SKM-1 (cell line): ENCODE results near the gene GTPBP2.

Experiments used
- DNase-seq: peaks from one replicate; lab custom pipeline; 2025; ENCODE audit not compliant: unreplicated experiment; lab: John Stamatoyannopoulos, UW

GTPBP2 gene, protein sequence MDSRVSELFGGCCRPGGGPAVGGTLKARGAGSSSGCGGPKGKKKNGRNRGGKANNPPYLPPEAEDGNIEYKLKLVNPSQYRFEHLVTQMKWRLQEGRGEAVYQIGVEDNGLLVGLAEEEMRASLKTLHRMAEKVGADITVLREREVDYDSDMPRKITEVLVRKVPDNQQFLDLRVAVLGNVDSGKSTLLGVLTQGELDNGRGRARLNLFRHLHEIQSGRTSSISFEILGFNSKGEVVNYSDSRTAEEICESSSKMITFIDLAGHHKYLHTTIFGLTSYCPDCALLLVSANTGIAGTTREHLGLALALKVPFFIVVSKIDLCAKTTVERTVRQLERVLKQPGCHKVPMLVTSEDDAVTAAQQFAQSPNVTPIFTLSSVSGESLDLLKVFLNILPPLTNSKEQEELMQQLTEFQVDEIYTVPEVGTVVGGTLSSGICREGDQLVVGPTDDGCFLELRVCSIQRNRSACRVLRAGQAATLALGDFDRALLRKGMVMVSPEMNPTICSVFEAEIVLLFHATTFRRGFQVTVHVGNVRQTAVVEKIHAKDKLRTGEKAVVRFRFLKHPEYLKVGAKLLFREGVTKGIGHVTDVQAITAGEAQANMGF

DNA sequence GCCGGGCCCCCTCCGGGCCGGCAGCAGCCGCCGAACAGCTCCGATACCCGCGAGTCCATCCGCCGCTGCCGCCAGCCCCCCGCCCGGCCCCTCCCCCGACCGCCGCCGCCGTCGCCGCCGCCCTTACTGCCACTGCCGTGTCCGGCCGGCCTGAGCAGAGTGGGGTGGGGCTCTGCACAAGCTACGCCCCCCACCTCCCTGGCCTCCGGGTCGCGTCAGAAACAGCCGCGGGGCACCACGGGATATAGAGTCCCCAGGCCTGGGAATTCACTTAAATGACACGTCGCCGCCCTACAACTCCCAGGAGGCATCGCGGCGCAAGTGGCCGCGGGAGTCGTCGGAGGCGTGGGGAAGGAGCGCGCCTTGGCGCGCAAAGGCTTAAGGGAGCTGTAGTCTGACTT lies at the start of gene GTPBP2:
Gene GTPBP2 (minus strand): TSS at position 161 of the 401 bp plus-strand sequence. CDS start 102 bp downstream, at position 59.
- DNase-seq: peak; percentile 98

DNA sequence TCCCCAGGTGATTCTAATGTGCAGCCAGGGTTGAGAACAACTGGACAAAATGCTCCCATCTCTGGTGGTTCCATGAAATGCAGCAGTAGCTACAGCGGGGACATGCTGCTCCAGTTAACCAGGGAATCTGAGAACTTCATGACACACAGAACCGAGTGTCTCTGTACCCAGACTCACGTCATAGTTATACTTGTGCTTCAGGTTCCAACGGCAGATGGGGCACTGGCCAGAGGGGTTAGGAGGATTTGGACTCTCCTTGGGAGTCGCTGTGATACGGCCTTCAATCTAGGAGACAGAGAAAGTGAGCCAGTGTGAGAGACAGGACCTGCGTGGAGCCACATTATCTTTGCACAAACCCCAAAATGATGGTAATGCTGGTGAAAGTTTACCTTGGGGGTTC lies 49.3 kb upstream of the GTPBP2 start:
- DNase-seq: no peak

- DNase-seq: no peak
Measured at GRCh38 chr6:43677759-43678158, 48.7 kb upstream of the GTPBP2 start.

DNA sequence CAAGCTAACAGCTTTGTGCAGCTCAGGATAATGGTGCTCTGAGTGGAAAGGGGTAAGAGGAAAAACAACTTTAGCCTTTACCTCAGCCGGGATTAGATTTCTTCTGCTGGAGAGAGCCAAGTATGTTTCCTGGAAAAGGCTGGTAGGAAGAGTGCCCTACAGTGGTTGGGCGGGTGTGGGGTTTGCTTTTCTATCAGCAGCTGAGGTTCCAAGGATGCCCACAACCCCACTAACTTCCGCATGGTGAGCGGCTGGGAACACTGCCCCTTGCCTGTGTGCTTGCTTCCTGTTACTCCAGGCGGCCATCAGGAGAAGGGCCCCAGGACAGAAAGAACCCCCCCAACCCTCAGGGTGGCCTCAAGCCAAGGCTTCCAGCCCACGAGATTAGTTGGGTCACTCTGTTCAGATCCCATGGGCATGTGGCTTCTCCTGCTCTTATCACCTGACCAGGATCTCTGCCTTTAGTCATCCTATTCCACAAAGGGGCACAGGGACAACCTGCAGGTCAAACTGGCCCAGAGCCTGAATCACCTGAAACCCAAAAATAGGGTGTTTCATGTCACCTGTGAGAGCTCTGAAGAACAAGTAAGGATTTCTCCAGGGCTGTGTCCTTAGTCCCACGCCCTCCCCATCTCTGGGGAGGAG lies 48.0 kb upstream of the GTPBP2 start:
- no peak for DNase-seq

DNA sequence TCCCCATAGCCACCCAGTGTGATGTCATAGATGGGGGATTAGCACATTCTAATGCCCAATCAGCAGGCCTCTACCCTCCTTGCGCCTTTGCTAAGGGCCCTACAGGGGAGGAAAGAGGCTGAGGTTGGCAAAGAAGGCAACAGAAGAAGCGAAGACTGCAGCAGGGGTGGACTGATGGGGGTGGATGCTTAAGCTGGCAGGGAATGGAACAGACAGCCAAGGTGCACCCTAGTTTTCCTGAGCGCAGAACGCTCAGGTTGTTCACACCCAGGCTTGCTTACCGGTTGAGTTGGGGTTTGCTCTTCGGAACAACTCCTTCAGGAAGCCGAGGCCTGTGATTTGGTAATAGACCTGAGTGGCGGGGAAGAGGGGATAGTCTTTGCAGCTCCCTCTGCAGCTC lies 45.9 kb upstream of the GTPBP2 start:
- DNase-seq: no peak

DNA sequence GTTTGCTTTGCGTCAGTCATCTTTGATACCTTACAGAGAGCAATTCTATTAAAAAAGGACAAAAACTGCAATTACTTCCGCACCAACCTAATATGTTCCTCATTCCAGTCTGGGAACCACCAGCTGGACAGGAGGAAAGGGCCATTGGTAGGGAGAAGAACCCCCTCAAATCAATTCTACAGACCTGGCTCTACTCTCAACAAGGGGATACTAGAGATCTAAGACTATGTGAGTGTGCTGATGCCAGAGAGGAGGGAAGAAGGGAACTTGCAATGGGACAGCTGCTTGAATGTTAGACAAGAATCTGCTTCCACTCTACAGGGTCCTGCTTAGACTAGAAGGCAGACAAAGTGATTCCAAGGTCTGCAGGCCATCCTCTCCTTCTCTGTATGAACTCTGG lies 45.2 kb upstream of the GTPBP2 start:
- no peak for DNase-seq

DNA sequence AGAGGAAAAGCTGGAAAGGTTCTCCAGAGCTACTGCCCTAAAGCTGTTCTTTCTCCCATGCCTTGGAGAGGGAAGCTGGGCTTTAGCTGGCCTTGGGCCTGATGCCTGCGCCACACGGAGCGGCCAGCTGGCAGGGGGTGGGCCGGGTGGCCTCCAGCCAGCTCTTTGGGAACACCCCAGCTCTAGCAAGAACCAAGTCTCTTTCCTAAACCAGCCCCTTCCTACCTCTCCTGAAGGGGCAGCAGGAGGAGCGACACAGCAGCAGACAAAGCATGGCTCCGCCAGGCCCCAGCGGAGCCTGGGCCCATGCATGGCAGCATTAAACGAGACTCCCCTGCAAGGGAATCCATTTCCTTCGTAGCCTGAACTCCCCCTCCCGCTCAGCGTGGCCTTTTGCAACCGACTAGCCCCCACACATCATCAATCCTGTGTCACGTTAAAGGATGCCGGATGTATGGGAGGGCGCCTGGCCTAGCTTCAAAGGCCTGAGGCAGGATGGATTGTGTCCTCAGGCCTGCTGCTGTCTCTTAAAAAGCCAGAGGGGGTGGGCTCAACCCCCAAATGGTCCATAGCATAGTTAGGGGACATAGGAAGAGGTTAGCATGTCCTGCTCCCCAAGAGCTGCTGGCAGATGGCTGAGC lies 44.5 kb upstream of the GTPBP2 start:
- DNase-seq: no peak

- DNase-seq: no peak
Measured at GRCh38 chr6:43671801-43672690, 43.0 kb upstream of the GTPBP2 start.

- no peak for DNase-seq
Measured at GRCh38 chr6:43671011-43671800, 42.1 kb upstream of the GTPBP2 start.

GRCh38 chr6:43670623-43670986 lies 41.5 kb upstream of the GTPBP2 start:
- no peak for DNase-seq

GRCh38 chr6:43669922-43670622 lies 41.0 kb upstream of the GTPBP2 start:
- no peak for DNase-seq

- no peak for DNase-seq
Measured at GRCh38 chr6:43669050-43669921, 40.2 kb upstream of the GTPBP2 start.

DNA sequence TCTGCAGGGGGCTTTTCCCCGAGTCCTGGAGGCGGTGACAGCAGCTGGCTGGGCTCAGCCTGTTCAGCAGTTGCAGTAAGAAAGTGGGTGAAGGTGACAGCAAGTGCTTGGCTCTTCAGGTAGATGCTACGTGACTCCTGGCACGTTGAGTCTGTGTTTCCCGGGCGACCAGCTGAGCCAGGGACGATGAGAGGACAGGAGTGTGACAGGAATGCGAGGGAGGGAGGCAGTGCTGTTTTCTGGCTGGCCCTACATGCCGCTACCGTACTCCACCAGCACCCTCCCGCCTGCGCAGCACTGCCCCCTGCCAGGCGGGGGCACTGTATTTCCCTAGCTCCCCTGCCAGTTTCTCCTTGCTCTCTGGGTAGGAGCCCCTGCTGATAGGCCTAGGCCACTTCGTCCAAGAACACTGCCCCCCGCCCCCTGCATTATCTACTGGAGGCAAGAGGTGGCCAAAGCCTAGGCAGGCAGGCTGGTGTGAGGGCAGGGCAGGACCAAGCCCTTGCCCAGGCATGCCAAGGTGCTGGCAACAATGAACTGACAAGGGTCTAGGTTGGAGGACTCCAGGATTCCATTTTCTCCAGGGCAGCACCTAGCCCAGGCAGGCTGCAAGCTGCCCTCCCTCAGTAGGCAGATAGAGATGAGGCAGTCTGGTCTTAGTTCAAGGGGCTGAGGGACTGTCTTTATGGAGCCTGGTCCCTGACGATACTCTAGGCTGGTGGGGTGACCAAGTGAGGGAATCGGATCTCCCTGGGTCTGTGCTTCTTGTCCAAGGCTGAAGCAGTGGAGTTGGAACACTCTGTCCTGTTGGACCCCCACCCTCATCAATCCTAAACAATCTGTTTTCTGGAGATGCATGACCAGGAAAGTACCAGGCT lies 39.3 kb upstream of the GTPBP2 start:
- DNase-seq: no peak

DNA sequence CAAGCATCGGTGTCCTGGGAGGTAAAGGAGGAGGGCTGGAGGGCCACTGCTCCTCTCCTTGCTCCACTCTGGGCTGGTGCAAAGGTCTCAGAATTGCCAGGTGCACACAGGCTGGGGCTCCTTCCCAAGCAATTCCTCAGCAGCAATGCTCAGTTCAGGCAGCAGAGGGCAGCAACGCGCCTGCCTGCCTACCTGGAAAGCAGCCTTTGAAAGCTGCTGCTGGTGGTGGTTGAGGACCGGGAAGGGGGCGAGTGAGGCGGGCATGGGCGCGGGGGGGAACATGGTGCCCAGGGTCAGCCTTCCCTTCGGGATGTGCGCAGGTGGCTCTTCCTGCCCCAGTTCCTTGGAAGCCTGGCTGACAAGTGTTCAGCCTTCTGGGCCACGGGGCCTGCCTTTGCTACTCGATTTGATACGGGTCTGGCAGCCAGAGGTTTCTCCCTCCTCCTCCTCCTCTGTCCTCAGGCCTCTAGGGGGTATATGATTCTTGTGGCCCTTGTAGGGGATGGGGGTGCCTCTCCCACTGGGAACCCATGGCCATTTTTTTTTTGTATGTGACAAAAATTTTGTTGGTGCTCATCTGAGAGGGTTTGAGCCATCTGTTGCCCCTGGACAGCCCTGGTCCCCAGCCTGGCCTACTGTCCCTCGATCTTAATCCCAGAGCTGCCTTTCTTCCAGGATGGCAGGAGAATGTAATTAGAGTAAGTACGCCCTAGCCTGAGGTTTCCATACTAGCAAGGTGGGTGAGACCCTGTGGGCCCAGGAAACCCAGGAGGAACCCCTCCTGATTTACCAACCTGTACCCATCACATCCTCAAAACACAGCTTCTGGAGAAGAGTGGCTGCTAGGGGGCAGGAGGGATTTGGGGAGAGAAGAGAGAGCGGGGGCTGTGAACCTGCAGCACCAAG lies 38.4 kb upstream of the GTPBP2 start:
- no peak for DNase-seq

DNA sequence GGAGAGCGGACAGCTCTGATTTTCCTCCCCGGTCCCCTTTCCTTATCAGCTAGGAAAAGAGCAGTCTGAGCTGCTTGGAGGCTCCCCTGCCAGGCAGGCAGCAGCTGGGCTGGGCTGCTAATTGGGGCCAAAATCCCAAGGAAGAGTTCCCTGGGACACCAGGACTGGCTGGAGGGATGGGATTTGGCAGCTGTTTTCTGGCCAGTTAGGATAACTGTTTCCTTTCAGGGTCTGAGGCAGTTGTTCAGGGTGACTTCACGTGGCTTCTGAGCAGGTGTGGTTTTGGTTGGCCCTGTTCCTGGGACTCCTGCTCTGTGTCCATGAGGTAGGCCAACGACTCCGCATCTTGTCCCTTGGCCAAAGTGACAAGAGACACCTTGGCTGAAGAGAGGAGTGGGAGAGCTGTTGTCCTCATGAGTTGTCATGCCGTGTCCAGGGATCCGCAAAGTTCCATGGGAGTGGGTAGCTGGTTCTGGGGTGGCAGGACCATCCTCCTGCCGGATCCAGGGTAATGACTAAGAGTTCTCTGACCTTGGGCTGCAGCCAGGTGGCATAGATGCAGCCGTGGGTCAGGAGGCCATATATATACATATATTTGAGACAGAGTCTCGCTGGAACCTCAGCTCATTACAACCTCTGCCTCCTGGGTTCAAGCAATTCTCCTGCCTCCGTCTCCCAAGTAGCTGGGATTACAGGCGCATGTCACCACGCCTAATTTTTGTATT lies 37.3 kb upstream of the GTPBP2 start:
- no peak for DNase-seq

DNA sequence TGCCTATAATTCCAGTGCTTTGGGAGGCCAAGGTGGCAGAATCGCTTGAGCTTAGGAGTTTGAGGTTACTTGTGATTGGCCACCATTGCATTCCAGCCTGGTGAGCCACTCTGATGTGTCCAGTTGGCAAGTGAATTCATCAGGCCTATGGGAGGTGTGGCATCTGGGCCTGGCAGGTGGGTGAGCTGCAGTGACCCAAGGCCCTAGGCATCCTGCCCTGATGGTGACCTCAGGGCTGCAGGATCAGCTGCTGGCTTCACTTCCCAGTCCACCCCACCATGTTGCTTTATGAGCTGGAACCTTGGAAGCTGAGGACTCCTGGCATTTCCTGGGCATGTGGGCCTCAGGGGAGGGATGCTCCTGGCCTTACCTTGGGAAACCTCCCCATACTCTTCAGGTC lies 36.3 kb upstream of the GTPBP2 start:
- DNase-seq: no peak
